WI38 (cell line): ENCODE data around the gene CNIH2.

Experiments
- H3K4me3 ChIP-seq: 2 replicates; pipeline ENCODE4 v1.5.1; 2011; ENCODE audit warnings: low read depth, mild to moderate bottlenecking, control low read depth, low read length
- CTCF ChIP-seq: IDR thresholded peaks from 2 replicates; pipeline ENCODE4 v1.5.1; 2012; ENCODE audit warnings: low read depth, mild to moderate bottlenecking, control low read depth, low read length

CNIH2 gene

GRCh38 chr11:66292543-66293332 is 14.8 kb downstream of the CNIH2 start:
- no peak for TF ChIP-seq CTCF
- H3K4me3 ChIP-seq: no peak overlapping the region

GRCh38 chr11:66293352-66293751 is 15.4 kb downstream of the CNIH2 start:
- H3K4me3 ChIP-seq: no peak overlapping the region
- no peak for TF ChIP-seq CTCF

- TF ChIP-seq CTCF: no peak
- no peak overlapping the region for H3K4me3 ChIP-seq
These were observed 16.0 kb downstream of the CNIH2 start for GRCh38 chr11:66293777-66294625.

- H3K4me3 ChIP-seq: no peak overlapping the region
- TF ChIP-seq CTCF: no peak
These were observed 16.9 kb downstream of the CNIH2 start for GRCh38 chr11:66294626-66295620.

DNA sequence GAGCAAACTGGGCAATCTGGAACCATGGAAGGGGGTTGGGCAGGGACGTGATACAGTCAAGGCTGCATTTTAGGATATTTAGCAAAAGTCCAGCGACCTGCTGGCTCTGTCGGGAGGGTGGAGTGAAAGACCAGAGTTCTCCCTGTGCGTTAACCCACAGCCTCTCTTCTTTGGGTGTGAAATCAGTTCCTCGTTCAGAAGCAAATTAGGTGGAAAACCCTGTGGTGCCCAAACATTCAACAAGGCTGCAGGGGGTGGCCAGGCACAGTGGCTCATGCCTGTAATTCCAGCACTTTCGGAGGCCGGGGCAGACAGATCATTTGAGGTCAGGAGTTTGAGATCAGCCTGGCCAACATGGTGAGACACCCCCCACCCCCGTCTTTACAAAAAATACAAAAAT is 19.6 kb downstream of the CNIH2 start:
- TF ChIP-seq CTCF: no peak

DNA sequence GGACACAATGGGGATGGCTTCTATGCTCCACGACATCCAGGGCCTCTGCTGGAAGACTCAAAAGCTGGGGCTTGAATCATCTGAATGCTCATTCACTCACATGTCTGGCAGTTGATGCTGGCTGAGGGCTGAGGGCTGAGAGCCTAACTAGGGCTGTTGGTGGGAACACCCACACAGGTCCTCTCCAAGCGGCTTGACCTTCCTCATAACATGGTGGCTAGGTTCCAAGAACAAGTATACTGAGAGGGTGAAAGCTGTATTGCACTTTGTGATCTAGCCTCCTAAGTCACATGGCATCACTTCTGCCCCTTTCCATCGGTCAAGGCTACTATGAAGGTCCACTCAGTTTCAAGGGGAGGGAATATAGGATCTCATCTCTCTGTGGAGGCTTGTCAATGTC is 21.2 kb downstream of the CNIH2 start:
- no peak for TF ChIP-seq CTCF

More for the DNA sequence above, 19.6 kb downstream of the CNIH2 start:
- H3K4me3 ChIP-seq: no peak overlapping the region

More for the DNA sequence above, 21.2 kb downstream of the CNIH2 start:
- H3K4me3 ChIP-seq: no peak overlapping the region
